ENCODE results near the gene PI16. TPM values are rescaled to one million over a fixed set of nuclear protein-coding genes. Genes with fewer than 3 reads are reported as not detected.

PI16 gene
- total and polyA plus RNA-seq, 4 donors, result 0.12 to 0.25 (median 0.24) TPM; not detected in 1

DNA sequence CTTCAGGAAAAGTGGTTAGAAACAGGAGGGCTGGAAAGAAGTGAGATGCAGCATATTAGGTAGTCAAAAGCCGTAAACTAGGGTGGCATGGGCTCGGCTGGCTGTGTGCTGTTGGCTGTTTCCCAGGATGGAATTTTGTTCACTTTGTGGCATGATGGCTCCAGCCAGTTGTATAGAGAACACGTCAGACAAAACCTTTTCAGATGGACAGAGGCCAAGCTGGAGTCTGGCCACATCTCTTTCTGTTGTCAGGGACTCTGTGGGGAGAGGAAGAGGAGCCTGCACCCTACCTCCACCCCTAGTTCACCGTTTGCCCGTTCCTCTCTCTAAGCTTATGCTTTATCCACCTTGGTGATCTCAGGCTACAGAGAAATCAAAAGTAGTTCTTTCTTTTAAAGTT lies 46.8 kb upstream of the PI16 start:
- peaks cover 0 to 13% (median 9%) of the 10 kb centered on the region in 4 donors for H3K4me1 ChIP-seq (ENCODE audit: control insufficient read depth in 4 of 4, insufficient read depth in 4 of 4, low read length in 3 of 4)
- 79% methylated on average over 5 of the region's 5 CpGs for WGBS
- H3K36me3 ChIP-seq (ENCODE audit: control insufficient read depth in 4 of 4, insufficient read depth in 3 of 4, low read depth in 1 of 4, low read length in 3 of 4), result peaks cover 6 to 14% (median 11%) of the 10 kb centered on the region in 4 donors

DNA sequence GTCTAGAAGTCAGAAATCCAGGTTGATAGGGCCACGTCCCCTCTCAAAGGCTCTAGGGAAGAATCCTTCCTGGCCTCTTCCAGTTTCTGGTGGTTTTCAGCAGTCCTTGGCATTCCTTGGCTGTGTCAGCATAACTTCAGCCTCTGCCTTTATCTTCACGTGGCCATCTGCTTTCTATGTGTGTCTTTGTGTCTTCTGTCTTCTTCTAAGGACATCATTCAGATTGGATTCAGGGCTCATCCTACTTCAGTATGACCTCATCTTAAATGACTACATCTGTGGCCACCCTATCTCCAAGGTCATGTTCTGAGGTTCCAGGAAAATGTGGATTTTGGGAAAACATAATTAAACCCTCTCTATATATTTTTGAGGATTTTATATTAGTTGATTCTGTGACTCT lies 45.8 kb upstream of the PI16 start:
- DNase-seq (ENCODE audit: low spot score), result no peak
- Histone ChIP-seq H3K4me3 (ENCODE audit: low read depth in 1 of 3, low read length in 3 of 3) (no peak overlapping the region), H3K36me3 (ENCODE audit: control insufficient read depth in 4 of 4, insufficient read depth in 3 of 4, low read depth in 1 of 4, low read length in 3 of 4) (peaks cover 4 to 11% (median 7%) of the 10 kb centered on the region in 4 donors), H3K4me1 (ENCODE audit: control insufficient read depth in 4 of 4, insufficient read depth in 4 of 4, low read length in 3 of 4) (peaks cover 6 to 17% (median 11%) of the 10 kb centered on the region in 4 donors), H3K9ac (ENCODE audit: low read depth in 1 of 2, low read length in 2 of 2) (no peak overlapping the region), H3K9me3 (ENCODE audit: control insufficient read depth in 4 of 4, low read length in 3 of 4) (no peaks in the 10 kb centered on the region), H3K27me3 (ENCODE audit: control insufficient read depth in 4 of 4, insufficient read depth in 4 of 4, low read length in 3 of 4) (no peaks in the 10 kb centered on the region), H3K27ac (ENCODE audit: low read depth in 1 of 2, low read length in 2 of 2) (no peak overlapping the region)
- 87% methylated on average over 2 of the region's 2 CpGs for WGBS
- TF ChIP-seq RAD21 (IDR thresholded peaks at IDR 0.05) (no peak), JUND (IDR thresholded peaks at IDR 0.05) (no peak), NR2F2 (IDR thresholded peaks at IDR 0.05) (no peak), RXRA (IDR thresholded peaks at IDR 0.05) (no peak), TAF1 (conservative IDR thresholded peaks at IDR 0.05) (no peak), EGR1 (IDR thresholded peaks at IDR 0.05; ENCODE audit: low read depth in 2 of 2) (no peak)
- TF ChIP-seq, protein P1, sequence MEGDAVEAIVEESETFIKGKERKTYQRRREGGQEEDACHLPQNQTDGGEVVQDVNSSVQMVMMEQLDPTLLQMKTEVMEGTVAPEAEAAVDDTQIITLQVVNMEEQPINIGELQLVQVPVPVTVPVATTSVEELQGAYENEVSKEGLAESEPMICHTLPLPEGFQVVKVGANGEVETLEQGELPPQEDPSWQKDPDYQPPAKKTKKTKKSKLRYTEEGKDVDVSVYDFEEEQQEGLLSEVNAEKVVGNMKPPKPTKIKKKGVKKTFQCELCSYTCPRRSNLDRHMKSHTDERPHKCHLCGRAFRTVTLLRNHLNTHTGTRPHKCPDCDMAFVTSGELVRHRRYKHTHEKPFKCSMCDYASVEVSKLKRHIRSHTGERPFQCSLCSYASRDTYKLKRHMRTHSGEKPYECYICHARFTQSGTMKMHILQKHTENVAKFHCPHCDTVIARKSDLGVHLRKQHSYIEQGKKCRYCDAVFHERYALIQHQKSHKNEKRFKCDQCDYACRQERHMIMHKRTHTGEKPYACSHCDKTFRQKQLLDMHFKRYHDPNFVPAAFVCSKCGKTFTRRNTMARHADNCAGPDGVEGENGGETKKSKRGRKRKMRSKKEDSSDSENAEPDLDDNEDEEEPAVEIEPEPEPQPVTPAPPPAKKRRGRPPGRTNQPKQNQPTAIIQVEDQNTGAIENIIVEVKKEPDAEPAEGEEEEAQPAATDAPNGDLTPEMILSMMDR (IDR thresholded peaks at IDR 0.05; ENCODE audit: low read depth, low read length, missing input control), result no peak
- TF ChIP-seq, protein P2, sequence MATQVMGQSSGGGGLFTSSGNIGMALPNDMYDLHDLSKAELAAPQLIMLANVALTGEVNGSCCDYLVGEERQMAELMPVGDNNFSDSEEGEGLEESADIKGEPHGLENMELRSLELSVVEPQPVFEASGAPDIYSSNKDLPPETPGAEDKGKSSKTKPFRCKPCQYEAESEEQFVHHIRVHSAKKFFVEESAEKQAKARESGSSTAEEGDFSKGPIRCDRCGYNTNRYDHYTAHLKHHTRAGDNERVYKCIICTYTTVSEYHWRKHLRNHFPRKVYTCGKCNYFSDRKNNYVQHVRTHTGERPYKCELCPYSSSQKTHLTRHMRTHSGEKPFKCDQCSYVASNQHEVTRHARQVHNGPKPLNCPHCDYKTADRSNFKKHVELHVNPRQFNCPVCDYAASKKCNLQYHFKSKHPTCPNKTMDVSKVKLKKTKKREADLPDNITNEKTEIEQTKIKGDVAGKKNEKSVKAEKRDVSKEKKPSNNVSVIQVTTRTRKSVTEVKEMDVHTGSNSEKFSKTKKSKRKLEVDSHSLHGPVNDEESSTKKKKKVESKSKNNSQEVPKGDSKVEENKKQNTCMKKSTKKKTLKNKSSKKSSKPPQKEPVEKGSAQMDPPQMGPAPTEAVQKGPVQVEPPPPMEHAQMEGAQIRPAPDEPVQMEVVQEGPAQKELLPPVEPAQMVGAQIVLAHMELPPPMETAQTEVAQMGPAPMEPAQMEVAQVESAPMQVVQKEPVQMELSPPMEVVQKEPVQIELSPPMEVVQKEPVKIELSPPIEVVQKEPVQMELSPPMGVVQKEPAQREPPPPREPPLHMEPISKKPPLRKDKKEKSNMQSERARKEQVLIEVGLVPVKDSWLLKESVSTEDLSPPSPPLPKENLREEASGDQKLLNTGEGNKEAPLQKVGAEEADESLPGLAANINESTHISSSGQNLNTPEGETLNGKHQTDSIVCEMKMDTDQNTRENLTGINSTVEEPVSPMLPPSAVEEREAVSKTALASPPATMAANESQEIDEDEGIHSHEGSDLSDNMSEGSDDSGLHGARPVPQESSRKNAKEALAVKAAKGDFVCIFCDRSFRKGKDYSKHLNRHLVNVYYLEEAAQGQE (IDR thresholded peaks at IDR 0.05), result no peak
- TF ChIP-seq, protein P3, sequence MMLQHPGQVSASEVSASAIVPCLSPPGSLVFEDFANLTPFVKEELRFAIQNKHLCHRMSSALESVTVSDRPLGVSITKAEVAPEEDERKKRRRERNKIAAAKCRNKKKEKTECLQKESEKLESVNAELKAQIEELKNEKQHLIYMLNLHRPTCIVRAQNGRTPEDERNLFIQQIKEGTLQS (IDR thresholded peaks at IDR 0.05), result no peak
- TF ChIP-seq, protein P4, sequence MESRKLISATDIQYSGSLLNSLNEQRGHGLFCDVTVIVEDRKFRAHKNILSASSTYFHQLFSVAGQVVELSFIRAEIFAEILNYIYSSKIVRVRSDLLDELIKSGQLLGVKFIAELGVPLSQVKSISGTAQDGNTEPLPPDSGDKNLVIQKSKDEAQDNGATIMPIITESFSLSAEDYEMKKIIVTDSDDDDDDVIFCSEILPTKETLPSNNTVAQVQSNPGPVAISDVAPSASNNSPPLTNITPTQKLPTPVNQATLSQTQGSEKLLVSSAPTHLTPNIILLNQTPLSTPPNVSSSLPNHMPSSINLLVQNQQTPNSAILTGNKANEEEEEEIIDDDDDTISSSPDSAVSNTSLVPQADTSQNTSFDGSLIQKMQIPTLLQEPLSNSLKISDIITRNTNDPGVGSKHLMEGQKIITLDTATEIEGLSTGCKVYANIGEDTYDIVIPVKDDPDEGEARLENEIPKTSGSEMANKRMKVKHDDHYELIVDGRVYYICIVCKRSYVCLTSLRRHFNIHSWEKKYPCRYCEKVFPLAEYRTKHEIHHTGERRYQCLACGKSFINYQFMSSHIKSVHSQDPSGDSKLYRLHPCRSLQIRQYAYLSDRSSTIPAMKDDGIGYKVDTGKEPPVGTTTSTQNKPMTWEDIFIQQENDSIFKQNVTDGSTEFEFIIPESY (IDR thresholded peaks at IDR 0.05), result no peak

More for the DNA sequence above, 46.8 kb upstream of the PI16 start:
- no peak for DNase-seq (ENCODE audit: low spot score)
- Histone ChIP-seq H3K27ac (ENCODE audit: low read depth in 1 of 2, low read length in 2 of 2) (no peak overlapping the region), H3K4me3 (ENCODE audit: low read depth in 1 of 3, low read length in 3 of 3) (no peak overlapping the region), H3K27me3 (ENCODE audit: control insufficient read depth in 4 of 4, insufficient read depth in 4 of 4, low read length in 3 of 4) (no peaks in the 10 kb centered on the region), H3K9me3 (ENCODE audit: control insufficient read depth in 4 of 4, low read length in 3 of 4) (no peaks in the 10 kb centered on the region), H3K9ac (ENCODE audit: low read depth in 1 of 2, low read length in 2 of 2) (no peak overlapping the region)
- TF ChIP-seq SP1 (IDR thresholded peaks at IDR 0.05) (no peak), GABPA (IDR thresholded peaks at IDR 0.05 in 1 of 2, conservative IDR thresholded peaks at IDR 0.05 in 1 of 2) (no peak), EGR1 (IDR thresholded peaks at IDR 0.05; ENCODE audit: low read depth in 2 of 2) (no peak)
- TF ChIP-seq, protein P2 (IDR thresholded peaks at IDR 0.05), result no peak
